Neural progenitor cell (in vitro differentiated cells): ENCODE results near the gene NUP133. TPM values are rescaled to one million over a fixed set of nuclear protein-coding genes. Genes with fewer than 3 reads are reported as not detected.

Experiments
- DNase-seq: peaks from one replicate; pipeline ENCODE4 v3.0.0-alpha.2; 2016; ENCODE audit warnings: low spot score
- H2AFZ ChIP-seq: fragments of 200-600 bp; sonication (generic); replicated peaks from 2 replicates; pipeline ENCODE4 v1.6.1; 2016; ENCODE audit warnings: antibody characterized with exemption
- H3F3A ChIP-seq: fragments of 200-600 bp; sonication (generic); 2 replicates; pipeline ENCODE4 v1.6.1; 2016; ENCODE audit warnings: antibody characterized with exemption, low read depth
- H3K27ac ChIP-seq: fragments of 200-600 bp; sonication (generic); 2 replicates; pipeline ENCODE4 v1.5.1; 2016; ENCODE audit warnings: mild to moderate bottlenecking
- H3K27me3 ChIP-seq: fragments of 200-600 bp; sonication (generic); 2 replicates; pipeline ENCODE4 v1.6.1; 2016; ENCODE audit warnings: mild to moderate bottlenecking, moderate library complexity
- H3K36me3 ChIP-seq: fragments of 200-600 bp; sonication (generic); 2 replicates; pipeline ENCODE4 v1.5.1; 2016
- H3K4me1 ChIP-seq: fragments of 200-600 bp; sonication (generic); 2 replicates; pipeline ENCODE4 v1.6.1; 2016; ENCODE audit warnings: mixed run types
- H3K4me2 ChIP-seq: fragments of 200-600 bp; sonication (generic); 2 replicates; pipeline ENCODE4 v1.6.1; 2016
- H3K4me3 ChIP-seq: fragments of 200-600 bp; sonication (generic); 2 replicates; pipeline ENCODE4 v1.5.1; 2016
- H3K79me2 ChIP-seq: fragments of 200-600 bp; sonication (generic); 2 replicates; pipeline ENCODE4 v1.6.1; 2016; ENCODE audit warnings: low read depth
- H3K9ac ChIP-seq: fragments of 200-600 bp; sonication (generic); 2 replicates; pipeline ENCODE4 v1.6.1; 2016
- H3K9me3 ChIP-seq: fragments of 200-600 bp; sonication (generic); 2 replicates; pipeline ENCODE4 v1.5.1; 2016; ENCODE audit warnings: low read depth
- H4K20me1 ChIP-seq: fragments of 200-600 bp; sonication (generic); 2 replicates; pipeline ENCODE4 v1.6.1; 2016; ENCODE audit warnings: low read depth
- H3K27ac Mint-ChIP-seq: 3 replicates; pipeline ENCODE4 v1.8.0; 2021; ENCODE audit warnings: mixed read lengths
- H3K27me3 Mint-ChIP-seq: 2 replicates; pipeline ENCODE4 v1.8.0; 2022; ENCODE audit warnings: low read depth, mild to moderate bottlenecking, inconsistent platforms, moderate library complexity, mixed read lengths; ENCODE audit not compliant: insufficient read depth
- H3K36me3 Mint-ChIP-seq: 3 replicates; pipeline ENCODE4 v1.8.0; 2021; ENCODE audit warnings: mixed read lengths
- H3K4me1 Mint-ChIP-seq: 3 replicates; pipeline ENCODE4 v1.8.0; 2021; ENCODE audit warnings: mixed read lengths
- H3K4me3 Mint-ChIP-seq: 3 replicates; pipeline ENCODE4 v1.8.0; 2021; ENCODE audit warnings: mild to moderate bottlenecking, moderate library complexity, mixed read lengths
- H3K9me3 Mint-ChIP-seq: 3 replicates; pipeline ENCODE4 v1.8.0; 2020; ENCODE audit warnings: mixed read lengths
- EZH2 ChIP-seq: fragments of 200-600 bp; sonication (generic); IDR thresholded peaks from 2 replicates; pipeline ENCODE4 v1.6.1; 2017; ENCODE audit warnings: antibody characterized with exemption, mild to moderate bottlenecking, moderate library complexity
- EZH2phosphoT487 ChIP-seq: fragments of 200-600 bp; sonication (generic); IDR thresholded peaks from 2 replicates; pipeline ENCODE4 v1.6.1; 2017; ENCODE audit warnings: antibody characterized with exemption
- total RNA-seq: library from RNA; depleted of rRNA; stranded (reverse); fragments of >200 nt; gene quantifications from 2 replicates; pipeline ENCODE4 v1.2.3, GENCODE V29; 2015; ENCODE audit warnings: low replicate concordance
- TF ChIP-seq, protein P1 (sequence below): fragments of 200-600 bp; sonication (generic); IDR thresholded peaks from 2 replicates; pipeline ENCODE4 v1.5.1; 2017; ENCODE audit warnings: antibody characterized with exemption, mild to moderate bottlenecking

The NUP133 gene
- total RNA-seq, 1 donor from 2014 or later = 89.3 TPM

DNA sequence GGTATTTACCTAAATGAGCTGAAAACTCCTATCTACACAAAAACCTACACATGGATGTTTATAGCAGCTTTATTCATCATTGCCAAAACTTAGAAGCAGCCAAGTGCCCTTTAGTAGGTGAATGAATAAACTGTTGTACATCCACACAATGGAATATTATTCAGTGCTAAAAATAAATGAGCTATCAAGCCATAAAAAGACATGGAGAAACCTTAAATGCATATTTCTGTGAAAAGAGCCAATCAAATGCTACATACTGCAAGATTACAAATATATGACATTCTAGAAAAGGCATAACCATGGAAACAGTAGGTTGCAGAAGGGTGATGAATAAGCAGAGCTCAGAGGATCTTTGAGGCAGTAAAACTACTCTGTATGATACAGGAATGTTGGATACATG lies 27.1 kb upstream of the NUP133 start:
- H3K27me3 Mint-ChIP-seq = no peaks in the 10 kb centered on the region
- H3K4me2 ChIP-seq = no peak overlapping the region
- H3F3A ChIP-seq = no peaks in the 10 kb centered on the region
- no peaks in the 10 kb centered on the region for H3K4me1 Mint-ChIP-seq
- TF ChIP-seq, protein P1, sequence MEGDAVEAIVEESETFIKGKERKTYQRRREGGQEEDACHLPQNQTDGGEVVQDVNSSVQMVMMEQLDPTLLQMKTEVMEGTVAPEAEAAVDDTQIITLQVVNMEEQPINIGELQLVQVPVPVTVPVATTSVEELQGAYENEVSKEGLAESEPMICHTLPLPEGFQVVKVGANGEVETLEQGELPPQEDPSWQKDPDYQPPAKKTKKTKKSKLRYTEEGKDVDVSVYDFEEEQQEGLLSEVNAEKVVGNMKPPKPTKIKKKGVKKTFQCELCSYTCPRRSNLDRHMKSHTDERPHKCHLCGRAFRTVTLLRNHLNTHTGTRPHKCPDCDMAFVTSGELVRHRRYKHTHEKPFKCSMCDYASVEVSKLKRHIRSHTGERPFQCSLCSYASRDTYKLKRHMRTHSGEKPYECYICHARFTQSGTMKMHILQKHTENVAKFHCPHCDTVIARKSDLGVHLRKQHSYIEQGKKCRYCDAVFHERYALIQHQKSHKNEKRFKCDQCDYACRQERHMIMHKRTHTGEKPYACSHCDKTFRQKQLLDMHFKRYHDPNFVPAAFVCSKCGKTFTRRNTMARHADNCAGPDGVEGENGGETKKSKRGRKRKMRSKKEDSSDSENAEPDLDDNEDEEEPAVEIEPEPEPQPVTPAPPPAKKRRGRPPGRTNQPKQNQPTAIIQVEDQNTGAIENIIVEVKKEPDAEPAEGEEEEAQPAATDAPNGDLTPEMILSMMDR = no peak
- TF ChIP-seq EZH2 (no peak), EZH2phosphoT487 (no peak)
- H3K27me3 ChIP-seq = no peaks in the 10 kb centered on the region
- H3K36me3 ChIP-seq = no peaks in the 10 kb centered on the region
- no peaks in the 10 kb centered on the region for H3K79me2 ChIP-seq
- no peak overlapping the region for H3K4me3 ChIP-seq
- no peaks in the 10 kb centered on the region for H4K20me1 ChIP-seq
- H3K9ac ChIP-seq = no peak overlapping the region
- no peaks in the 10 kb centered on the region for H3K4me1 ChIP-seq
- H3K27ac Mint-ChIP-seq = no peak overlapping the region
- no peaks in the 10 kb centered on the region for H3K9me3 Mint-ChIP-seq
- H3K9me3 ChIP-seq = no peaks in the 10 kb centered on the region
- no peak overlapping the region for H3K27ac ChIP-seq
- peaks cover 29% of the 10 kb centered on the region for H3K36me3 Mint-ChIP-seq
- DNase-seq = no peak
- no peak overlapping the region for H3K4me3 Mint-ChIP-seq
- H2AFZ ChIP-seq = no peak overlapping the region

DNA sequence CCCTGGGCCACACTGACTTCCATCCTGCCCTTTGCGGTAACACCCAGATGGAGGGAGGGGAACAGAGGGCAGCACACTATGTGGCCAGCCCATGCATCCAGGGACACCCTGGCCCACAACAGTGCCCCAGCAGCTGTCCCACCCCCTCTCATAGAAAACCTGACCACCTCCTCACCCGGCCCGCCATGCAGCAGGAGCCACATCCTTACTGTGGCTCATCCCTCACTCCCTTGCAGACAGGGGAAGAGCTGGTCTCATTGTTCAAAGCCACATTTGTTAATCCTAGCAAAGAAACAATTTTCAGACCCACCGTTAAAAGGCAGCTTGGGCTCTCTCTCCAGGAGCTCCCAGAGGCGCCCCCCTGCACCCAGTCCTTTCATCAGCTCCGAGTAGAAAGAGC lies 23.2 kb upstream of the NUP133 start:
- no peaks in the 10 kb centered on the region for H3K4me1 Mint-ChIP-seq
- H3K4me3 Mint-ChIP-seq = no peak overlapping the region
- H3K27ac ChIP-seq = no peak overlapping the region
- H3K9ac ChIP-seq = no peak overlapping the region
- no peak for TF ChIP-seq EZH2phosphoT487
- TF ChIP-seq, protein P1 = no peak
- TF ChIP-seq EZH2 = no peak
- H3K36me3 Mint-ChIP-seq = peaks cover 27% of the 10 kb centered on the region
- no peak overlapping the region for H3K4me2 ChIP-seq
- no peak overlapping the region for H3K27ac Mint-ChIP-seq
- H3K4me3 ChIP-seq = no peak overlapping the region
- DNase-seq = no peak
- H3K9me3 Mint-ChIP-seq = no peaks in the 10 kb centered on the region
- H2AFZ ChIP-seq = no peak overlapping the region
- no peaks in the 10 kb centered on the region for H4K20me1 ChIP-seq
- H3K4me1 ChIP-seq = no peaks in the 10 kb centered on the region
- H3F3A ChIP-seq = no peaks in the 10 kb centered on the region
- peaks cover 4% of the 10 kb centered on the region for H3K36me3 ChIP-seq
- no peaks in the 10 kb centered on the region for H3K27me3 ChIP-seq
- no peaks in the 10 kb centered on the region for H3K79me2 ChIP-seq
- H3K27me3 Mint-ChIP-seq = no peaks in the 10 kb centered on the region
- H3K9me3 ChIP-seq = no peaks in the 10 kb centered on the region

DNA sequence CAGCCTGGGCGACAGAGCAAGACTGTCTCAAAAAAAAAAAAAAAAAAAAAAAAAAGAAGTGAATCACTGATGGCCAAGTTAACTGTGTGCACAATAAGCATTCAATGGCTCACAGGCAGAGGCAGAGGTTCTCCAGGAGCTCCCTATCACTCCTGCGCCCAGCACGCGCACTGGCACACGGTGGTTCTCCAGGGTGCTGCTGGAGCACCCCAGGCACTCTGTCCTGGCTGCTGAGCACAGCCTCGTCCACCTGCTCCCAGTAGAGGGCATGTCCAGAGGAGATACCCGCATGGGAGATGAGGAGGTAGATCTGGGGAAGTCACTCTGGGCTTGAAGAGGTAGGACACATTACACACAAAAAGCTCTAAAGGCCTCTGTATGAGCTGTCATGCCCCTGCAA lies 21.5 kb upstream of the NUP133 start:
- Histone ChIP-seq H3K36me3 (peaks cover 4% of the 10 kb centered on the region), H3K27ac (no peak overlapping the region), H3K9ac (no peak overlapping the region), H3F3A (no peaks in the 10 kb centered on the region), H2AFZ (no peak overlapping the region), H3K79me2 (no peaks in the 10 kb centered on the region), H3K4me2 (no peak overlapping the region), H3K27me3 (no peaks in the 10 kb centered on the region), H3K4me1 (no peaks in the 10 kb centered on the region), H3K9me3 (no peaks in the 10 kb centered on the region), H4K20me1 (no peaks in the 10 kb centered on the region), H3K4me3 (no peak overlapping the region)
- no peak for DNase-seq
- no peaks in the 10 kb centered on the region for H3K4me1 Mint-ChIP-seq
- H3K9me3 Mint-ChIP-seq = no peaks in the 10 kb centered on the region
- H3K27ac Mint-ChIP-seq = no peak overlapping the region
- TF ChIP-seq EZH2phosphoT487 (no peak), EZH2 (no peak)
- TF ChIP-seq, protein P1 = no peak
- H3K27me3 Mint-ChIP-seq = no peaks in the 10 kb centered on the region
- no peak overlapping the region for H3K4me3 Mint-ChIP-seq
- peaks cover 25% of the 10 kb centered on the region for H3K36me3 Mint-ChIP-seq

DNA sequence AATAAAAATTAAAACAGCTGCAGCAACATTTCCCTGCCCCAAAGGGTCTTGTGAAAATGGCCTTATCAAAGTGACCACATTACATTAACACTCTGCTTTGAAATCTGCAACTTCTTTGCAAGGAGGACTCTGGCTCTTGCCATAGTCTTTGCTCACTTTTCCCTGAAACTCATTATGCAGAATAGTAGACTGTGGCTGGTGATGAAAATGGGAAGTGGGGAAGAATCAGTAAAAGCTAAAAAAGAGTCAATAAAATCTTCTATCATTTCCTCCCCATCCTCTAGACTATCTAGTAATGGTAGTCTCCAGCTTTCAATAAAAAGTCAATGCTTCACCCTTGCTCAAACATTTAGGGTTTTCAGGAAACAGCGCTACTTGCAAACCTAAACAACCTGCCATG lies 18.6 kb upstream of the NUP133 start:
- Histone ChIP-seq H3F3A (no peaks in the 10 kb centered on the region), H3K27ac (no peak overlapping the region), H3K4me3 (no peak overlapping the region), H3K9ac (no peak overlapping the region), H3K4me2 (no peak overlapping the region), H4K20me1 (no peaks in the 10 kb centered on the region), H3K36me3 (peaks cover 4% of the 10 kb centered on the region), H3K4me1 (no peaks in the 10 kb centered on the region), H2AFZ (no peak overlapping the region), H3K27me3 (no peaks in the 10 kb centered on the region), H3K9me3 (no peaks in the 10 kb centered on the region), H3K79me2 (no peaks in the 10 kb centered on the region)
- H3K4me3 Mint-ChIP-seq = no peak overlapping the region
- H3K36me3 Mint-ChIP-seq = peaks cover 18% of the 10 kb centered on the region
- TF ChIP-seq, protein P1 = no peak
- TF ChIP-seq EZH2 (no peak), EZH2phosphoT487 (no peak)
- DNase-seq = no peak
- no peaks in the 10 kb centered on the region for H3K9me3 Mint-ChIP-seq
- H3K27me3 Mint-ChIP-seq = no peaks in the 10 kb centered on the region
- H3K4me1 Mint-ChIP-seq = no peaks in the 10 kb centered on the region
- no peak overlapping the region for H3K27ac Mint-ChIP-seq
